H1 (cell line): Measurements from ENCODE around the gene C16orf90. TPM values are rescaled to one million over a fixed set of nuclear protein-coding genes. Genes with fewer than 3 reads are reported as not detected.
"Not testable (repeated sequence)": the region's sequence is repeated elsewhere in the genome, so short reads cannot be mapped to it uniquely, and the experiment has no call there.

Source experiments
- CTCF ChIA-PET: fragments of 300-600 bp; sonication (Branson Sonifier 250); formaldehyde crosslinking; loops from one replicate; lab custom pipeline; 2021; ENCODE audit not compliant: partially characterized antibody; lab: Charles Lee
- POLR2A ChIA-PET: fragments of 300-600 bp; sonication (Branson Sonifier 250); formaldehyde crosslinking; loops from one replicate; lab custom pipeline; 2021; ENCODE audit warnings: inconsistent platforms; ENCODE audit not compliant: partially characterized antibody; lab: Charles Lee
- DNase-seq, 2 experiments: peaks; one replicate each; pipeline versions ENCODE4 v3.0.0 to v3.0.0-alpha.2; 2010 to 2022; ENCODE audit warnings: low spot score in 2 of 2, low read depth in 1 of 2, mixed read lengths in 1 of 2
- FAIRE-seq: peaks from 2 replicates; lab custom pipeline; 2011; peaks lifted over from hg19 to GRCh38; lab: Jason Lieb, UNC
- H2AFZ ChIP-seq: 2 replicates; pipeline ENCODE4 v1.8.1; 2012; ENCODE audit warnings: low read length, inconsistent platforms
- H2AK5ac ChIP-seq: 2 replicates; pipeline ENCODE4 v1.6.1; 2013; ENCODE audit warnings: low read depth, low read length
- H2BK120ac ChIP-seq: replicated peaks from 2 replicates; pipeline ENCODE3; 2013; ENCODE audit warnings: low read depth, low read length, inconsistent platforms
- H2BK12ac ChIP-seq: 2 replicates; pipeline ENCODE4 v1.6.1; 2013; ENCODE audit warnings: low read depth, low read length
- H2BK15ac ChIP-seq: 2 replicates; pipeline ENCODE4 v1.6.1; 2013; ENCODE audit warnings: low read length
- H2BK20ac ChIP-seq: 2 replicates; pipeline ENCODE4 v1.6.1; 2013; ENCODE audit warnings: low read length
- H2BK5ac ChIP-seq: 2 replicates; pipeline ENCODE4 v1.6.1; 2013; ENCODE audit warnings: low read depth, low read length
- H3K14ac ChIP-seq: 2 replicates; pipeline ENCODE4 v1.6.1; 2013; ENCODE audit warnings: inconsistent platforms; ENCODE audit not compliant: insufficient read length
- H3K18ac ChIP-seq: 2 replicates; pipeline ENCODE4 v1.6.1; 2013; ENCODE audit warnings: low read length; ENCODE audit errors: extremely low read depth
- H3K23ac ChIP-seq: 2 replicates; pipeline ENCODE4 v1.6.1; 2013; ENCODE audit warnings: inconsistent platforms; ENCODE audit not compliant: insufficient read length
- H3K23me2 ChIP-seq: 2 replicates; pipeline ENCODE4 v1.6.1; 2013; ENCODE audit warnings: low read depth, low read length
- H3K27ac ChIP-seq: 2 replicates; pipeline ENCODE4 v1.6.1; 2011; ENCODE audit warnings: low read depth, low read length, inconsistent platforms
- H3K27me3 ChIP-seq, 4 experiments: replicated peaks in 1 of 4; 1 replicate in 1 of 4; 2 replicates in 3 of 4; pipeline versions ENCODE4 v1.6.1 to v1.8.1; 2011 to 2013; ENCODE audit warnings: low read length in 3 of 4, mild to moderate bottlenecking in 3 of 4, inconsistent platforms in 2 of 4, mixed read lengths in 2 of 4, moderate library complexity in 1 of 4; ENCODE audit not compliant: control insufficient read depth in 3 of 4, insufficient read depth in 3 of 4; ENCODE audit errors: extremely low read depth in 1 of 4
- H3K36me3 ChIP-seq, 4 experiments: 2 replicates each; pipeline versions ENCODE4 v1.6.1 to v1.8.1; 2011 to 2013; ENCODE audit warnings: mild to moderate bottlenecking in 4 of 4, low read length in 3 of 4, moderate library complexity in 2 of 4, control low read depth in 1 of 4, inconsistent platforms in 1 of 4; ENCODE audit not compliant: insufficient read depth in 4 of 4, control insufficient read depth in 2 of 4
- H3K4ac ChIP-seq: replicated peaks from 2 replicates; pipeline ENCODE3; 2013; ENCODE audit warnings: low read length, low read depth, mixed read lengths, inconsistent platforms; ENCODE audit not compliant: insufficient read length
- H3K4me1 ChIP-seq, 4 experiments: replicated peaks in 1 of 4; 1 replicate in 1 of 4; 2 replicates in 3 of 4; pipeline versions ENCODE4 v1.6.1 to v1.8.1; 2011 to 2013; ENCODE audit warnings: low read length in 3 of 4, inconsistent platforms in 2 of 4, mixed read lengths in 1 of 4; ENCODE audit not compliant: insufficient read depth in 4 of 4, control insufficient read depth in 3 of 4
- H3K4me2 ChIP-seq, 2 experiments: 2 replicates each; pipeline versions ENCODE4 v1.6.1 to v1.8.1; 2011 to 2013; ENCODE audit warnings: low read depth in 2 of 2, low read length in 2 of 2, control low read depth in 1 of 2, inconsistent platforms in 1 of 2, mild to moderate bottlenecking in 1 of 2; ENCODE audit not compliant: insufficient read depth in 1 of 2
- H3K4me3 ChIP-seq, 4 experiments: fragments of 200-600, 300-600 bp in 1 of 4; sonication (generic), shearing (Covaris generic), sonication (Bioruptor Twin) in 1 of 4; 2 replicates each; pipeline versions ENCODE4 v1.5.1 to v1.8.1; 2011 to 2016; ENCODE audit warnings: low read length in 4 of 4, low read depth in 3 of 4, control low read depth in 2 of 4, inconsistent platforms in 2 of 4, mild to moderate bottlenecking in 2 of 4, mixed read lengths in 1 of 4, moderate library complexity in 1 of 4; ENCODE audit not compliant: insufficient read depth in 2 of 4; ENCODE audit errors: extremely low read depth in 1 of 4
- H3K56ac ChIP-seq: replicated peaks from 2 replicates; pipeline ENCODE3; 2013; ENCODE audit warnings: low read depth, mild to moderate bottlenecking, mixed read lengths, low read length, inconsistent platforms; ENCODE audit not compliant: insufficient read length
- H3K79me1 ChIP-seq: 2 replicates; pipeline ENCODE4 v1.6.1; 2013; ENCODE audit warnings: low read depth, low read length, control low read depth
- H3K79me2 ChIP-seq, 2 experiments: 2 replicates each; pipeline versions ENCODE4 v1.6.1 to v1.8.1; 2012 to 2013; ENCODE audit warnings: low read length in 2 of 2, mild to moderate bottlenecking in 2 of 2, inconsistent platforms in 1 of 2; ENCODE audit not compliant: insufficient read depth in 2 of 2, control insufficient read depth in 1 of 2
- H3K9ac ChIP-seq, 4 experiments: replicated peaks in 1 of 4; 1 replicate in 1 of 4; 2 replicates in 3 of 4; pipeline versions ENCODE4 v1.6.1 to v1.8.1; 2011 to 2013; ENCODE audit warnings: low read depth in 3 of 4, low read length in 3 of 4, control low read depth in 2 of 4, mild to moderate bottlenecking in 2 of 4, moderate library complexity in 2 of 4, inconsistent platforms in 1 of 4; ENCODE audit errors: extremely low read depth in 1 of 4
- H3K9me3 ChIP-seq, 2 experiments: 2 replicates each; pipeline versions ENCODE4 v1.6.1 to v1.8.1; 2012 to 2013; ENCODE audit warnings: mild to moderate bottlenecking in 2 of 2, moderate library complexity in 2 of 2, control low read depth in 1 of 2, inconsistent platforms in 1 of 2, low read depth in 1 of 2, low read length in 1 of 2, mixed read lengths in 1 of 2; ENCODE audit not compliant: insufficient read depth in 2 of 2
- H4K20me1 ChIP-seq, 2 experiments: replicated peaks in 1 of 2; 2 replicates each; pipeline versions ENCODE3 to v1.8.1; 2011 to 2013; ENCODE audit warnings: inconsistent platforms in 2 of 2, low read length in 2 of 2, mild to moderate bottlenecking in 1 of 2; ENCODE audit not compliant: insufficient read depth in 2 of 2, control insufficient read depth in 1 of 2
- H4K5ac ChIP-seq: 2 replicates; pipeline ENCODE4 v1.6.1; 2013; ENCODE audit warnings: low read length, low read depth, mixed read lengths, inconsistent platforms; ENCODE audit not compliant: insufficient read length
- H4K8ac ChIP-seq: 2 replicates; pipeline ENCODE4 v1.8.0; 2013; ENCODE audit warnings: mild to moderate bottlenecking, moderate library complexity, low read length, inconsistent platforms; ENCODE audit not compliant: insufficient read depth; ENCODE audit errors: extremely low read depth
- H4K91ac ChIP-seq: replicated peaks from 2 replicates; pipeline ENCODE3; 2013; ENCODE audit warnings: low read length, mixed read lengths, inconsistent platforms; ENCODE audit not compliant: insufficient read length
- CTCF ChIP-seq, 3 experiments: IDR thresholded peaks; 1 replicate in 2 of 3; 2 replicates in 1 of 3; pipeline versions ENCODE4 v1.5.1 to v1.6.1; 2011; ENCODE audit warnings: low read length in 3 of 3, mild to moderate bottlenecking in 3 of 3, inconsistent platforms in 2 of 3, low read depth in 1 of 3, moderate library complexity in 1 of 3; ENCODE audit not compliant: insufficient read depth in 1 of 3; ENCODE audit errors: control extremely low read depth in 1 of 3
- EGR1 ChIP-seq: IDR thresholded peaks from 2 replicates; pipeline ENCODE4 v1.6.1; 2011; ENCODE audit warnings: low read depth, low read length, borderline replicate concordance
- RAD21 ChIP-seq, 2 experiments: IDR thresholded peaks in 1 of 2; conservative IDR thresholded peaks in 1 of 2; 2 replicates each; pipeline ENCODE4 v1.6.1; 2011; ENCODE audit warnings: low read depth in 2 of 2, low read length in 2 of 2, improper control_type of control experiment in 1 of 2, inconsistent platforms in 1 of 2, mild to moderate bottlenecking in 1 of 2, moderate library complexity in 1 of 2
- WGBS, 2 experiments: shearing (Covaris generic) in 1 of 2; methylation state at CpG; one replicate each; pipeline versions ENCODE4 v1.1.6 to v1.1.7; 2013 to 2015; ENCODE audit warnings: low lambda C conversion rate in 2 of 2, mixed read lengths in 2 of 2, inconsistent platforms in 1 of 2, low coverage in 1 of 2, missing lambda C conversion rate in 1 of 2; ENCODE audit not compliant: insufficient replicate concordance in 2 of 2, insufficient coverage in 1 of 2, insufficient read length in 1 of 2; ENCODE audit errors: extremely low coverage in 1 of 2, missing lambda C conversion rate in 1 of 2; 5-methylcytosine and 5-hydroxymethylcytosine counted together
- polyA plus RNA-seq, 7 experiments: library from polyadenylated mRNA; depleted of rRNA in 3 of 7; stranded (reverse) in 5 of 7; unstranded in 2 of 7; fragments of >200 nt in 5 of 7; fragments of 200-250 nt in 2 of 7; gene quantifications; 1 replicate in 5 of 7; 2 replicates in 1 of 7; 4 replicates in 1 of 7; pipeline versions ENCODE4 v1.2.1 to v1.2.3, GENCODE V29; 2011 to 2013; ENCODE audit warnings: missing spikeins in 2 of 7, mixed read lengths in 2 of 7
- total RNA-seq: library from RNA; stranded (reverse); fragmentation: NEBNext Ultra II Directional; extraction: Animal tissue kit (Norgen Biotek cat#: 25700); gene quantifications from 2 replicates; pipeline ENCODE4 v1.2.1, GENCODE V29; 2021

Gene C16orf90
- total and polyA plus RNA-seq, 2 of the 8 experiments (the other 6 are each of a cell fraction or from before 2014, with no cell fraction given) = not detected

GRCh38 chr16:3527216-3527829 is 32.0 kb upstream of the C16orf90 start:
- H3K79me1 ChIP-seq, H3K56ac ChIP-seq, H2BK120ac ChIP-seq, H3K23me2 ChIP-seq, H3K79me2 ChIP-seq, H2BK20ac ChIP-seq, H4K91ac ChIP-seq, H2BK15ac ChIP-seq, H3K14ac ChIP-seq, H4K5ac ChIP-seq, H3K18ac ChIP-seq, H3K4ac ChIP-seq, H2BK5ac ChIP-seq, H3K4me3 ChIP-seq, H4K8ac ChIP-seq, POLR2A ChIA-PET, FAIRE-seq, H2AK5ac ChIP-seq, H3K9me3 ChIP-seq, H2BK12ac ChIP-seq, H3K23ac ChIP-seq, H2AFZ ChIP-seq, H3K27me3 ChIP-seq, H3K4me1 ChIP-seq, H3K9ac ChIP-seq, H3K4me2 ChIP-seq, H4K20me1 ChIP-seq, H3K27ac ChIP-seq: not testable (repeated sequence)
- H3K36me3 ChIP-seq = peaks cover 3 to 29% (median 15%) of the 10 kb centered on the region in 4 experiments
- DNase-seq = peak; percentile 13 to 89
- CTCF ChIA-PET = interaction anchor here (0.7 to 3.5 kb wide), 16 partner anchors 8 to 808 kb away, joined by 3 to 15 read pairs (median 3); no protein-coding TSS in a partner anchor
- TF ChIP-seq EGR1 (peak; percentile 27; the same call in 1 of the 2 replicates), CTCF (IDR thresholded peaks at IDR 0.05; ENCODE audit: control extremely low read depth in 1 of 3, insufficient read depth in 1 of 3, low read depth in 1 of 3, low read length in 3 of 3) (peak; percentile 45 to 63 (median 62)), RAD21 (IDR thresholded peaks at IDR 0.05 in 1 of 2, conservative IDR thresholded peaks at IDR 0.05 in 1 of 2; ENCODE audit: low read depth in 2 of 2, low read length in 2 of 2) (peak; percentile 75 to 76)
- 83% methylated on average over 12 of the region's 12 CpGs; no CpG with 5 or more reads in 1 of the 2 experiments for WGBS, 2 experiments
